ENCODE results near the gene SH3PXD2A. TPM values are rescaled to one million over a fixed set of nuclear protein-coding genes. Genes with fewer than 3 reads are reported as not detected.
A peak's percentile ranks its signal among the peaks of the same experiment; 100 is the strongest.

Gene SH3PXD2A
- total and polyA plus RNA-seq, 2 experiments from 2014 or later = 1.8 to 5.0 TPM

GRCh38 chr10:103758294-103758681 is 97.1 kb downstream of the SH3PXD2A start:
- no peak for ATAC-seq

More at GRCh38 chr10:103758294-103758681, 97.1 kb downstream of the SH3PXD2A start:
- H3K4me3 Mint-ChIP-seq = no peak overlapping the region; the same call in 2 of the 3 replicates
- TF ChIP-seq ZNF331 (CRISPR knock-in tag; IDR thresholded peaks at IDR 0.05; ENCODE audit: low read depth) (no peak), ZNF462 (CRISPR knock-in tag; IDR thresholded peaks at IDR 0.05) (no peak), JUNB (IDR thresholded peaks at IDR 0.05; ENCODE audit: unreplicated experiment) (no peak), STAT1 (IDR thresholded peaks at IDR 0.05; ENCODE audit: unreplicated experiment) (no peak), ZNF114 (CRISPR knock-in tag; IDR thresholded peaks at IDR 0.05) (no peak), POLR2AphosphoS5 (IDR thresholded peaks at IDR 0.05; ENCODE audit: low read depth) (no peak), REST (IDR thresholded peaks at IDR 0.05; ENCODE audit: unreplicated experiment) (no peak)
- TF ChIP-seq, protein P1, sequence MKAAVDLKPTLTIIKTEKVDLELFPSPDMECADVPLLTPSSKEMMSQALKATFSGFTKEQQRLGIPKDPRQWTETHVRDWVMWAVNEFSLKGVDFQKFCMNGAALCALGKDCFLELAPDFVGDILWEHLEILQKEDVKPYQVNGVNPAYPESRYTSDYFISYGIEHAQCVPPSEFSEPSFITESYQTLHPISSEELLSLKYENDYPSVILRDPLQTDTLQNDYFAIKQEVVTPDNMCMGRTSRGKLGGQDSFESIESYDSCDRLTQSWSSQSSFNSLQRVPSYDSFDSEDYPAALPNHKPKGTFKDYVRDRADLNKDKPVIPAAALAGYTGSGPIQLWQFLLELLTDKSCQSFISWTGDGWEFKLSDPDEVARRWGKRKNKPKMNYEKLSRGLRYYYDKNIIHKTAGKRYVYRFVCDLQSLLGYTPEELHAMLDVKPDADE (IDR thresholded peaks at IDR 0.05) = no peak
- no peaks in the 10 kb centered on the region for H3K9me2 ChIP-seq (ENCODE audit: insufficient read depth)
- no peaks in the 10 kb centered on the region for H3F3A ChIP-seq (replicated peaks; ENCODE audit: low read depth)
- peaks cover 16% of the 10 kb centered on the region for H3K27me3 Mint-ChIP-seq (ENCODE audit: insufficient read depth, low read depth, poor library complexity)
- no peak for DNase-seq (ENCODE audit: low spot score)
- no peaks in the 10 kb centered on the region for H4K20me1 ChIP-seq (replicated peaks; ENCODE audit: insufficient read depth)
- no peak overlapping the region for H2AFZ ChIP-seq
- peak overlapping the region; percentile 45; the same call in 1 of the 2 replicates for H3K4me2 ChIP-seq
- H3K4me1 ChIP-seq (ENCODE audit: insufficient read depth) = peaks cover 23% of the 10 kb centered on the region
- H3K79me2 ChIP-seq (replicated peaks; ENCODE audit: insufficient read depth) = no peaks in the 10 kb centered on the region
- no peak overlapping the region for H3K27ac ChIP-seq (ENCODE audit: low read depth)
- H3K4me1 Mint-ChIP-seq = peaks cover 47% of the 10 kb centered on the region
- H3K9me3 Mint-ChIP-seq = peaks cover 5% of the 10 kb centered on the region; the same call in 1 of the 3 replicates
- H3K27ac Mint-ChIP-seq = peak overlapping the region; percentile 74; the same call in 1 of the 2 replicates
- H3K27me3 ChIP-seq (ENCODE audit: insufficient read depth) = no peaks in the 10 kb centered on the region
- no peaks in the 10 kb centered on the region for H3K36me3 ChIP-seq (ENCODE audit: insufficient read depth)
- no peaks in the 10 kb centered on the region for H3K36me3 Mint-ChIP-seq (ENCODE audit: low read depth)
- H3K4me3 ChIP-seq = no peak overlapping the region
